22Rv1 (cell line): ENCODE data around the gene ZBTB9.

ENCODE experiments used
- CTCF ChIP-seq: fragments of 450-650 bp; IDR thresholded peaks from 2 replicates; pipeline ENCODE4 v1.5.1; 2017; ENCODE audit warnings: mild to moderate bottlenecking
- ZFX ChIP-seq: fragments of 450-650 bp; IDR thresholded peaks from 2 replicates; pipeline ENCODE4 v1.6.1; 2017; ENCODE audit warnings: antibody characterized with exemption, borderline replicate concordance

- TF ChIP-seq CTCF (no peak), ZFX (no peak)
Measured at GRCh38 chr6:33467091-33467490, 12.7 kb downstream of the ZBTB9 start.
